HepG2 (cell line): ENCODE data around the gene KRTAP12-4. TPM values are rescaled to one million over a fixed set of nuclear protein-coding genes. Genes with fewer than 3 reads are reported as not detected.

Source experiments
- ATAC-seq: fragments of 200-7000 bp; cut with Tn5 transposase; 3 replicates; pipeline ENCODE4 v1.9.1; 2020; ENCODE audit warnings: mild to moderate bottlenecking, moderate library complexity
- BruUV-seq: library from RNA; stranded (reverse); fragments of 400-500 nt; replicated peaks from 2 replicates; lab custom pipeline; 2021; lab: Mats Ljungman, UMichigan
- CTCF ChIA-PET: fragments of 300-600 bp; formaldehyde crosslinking; extraction: SDS; loops from one replicate; lab custom pipeline; 2021; ENCODE audit warnings: low total read pairs, inconsistent platforms, low intra/inter-chr PET ratio; lab: Yijun Ruan, JAX
- POLR2A ChIA-PET: fragments of 350-600 bp; sonication (Branson Sonifier 250); formaldehyde crosslinking; loops from one replicate; lab custom pipeline; 2020; ENCODE audit warnings: antibody characterized with exemption, inconsistent platforms; lab: Yijun Ruan, JAX
- DNase-seq: peaks from one replicate; pipeline ENCODE4 v3.0.0-alpha.2; 2015; ENCODE audit warnings: low spot score
- FAIRE-seq: peaks from 3 replicates; lab custom pipeline; 2011; peaks lifted over from hg19 to GRCh38; lab: Jason Lieb, UNC
- H2AFZ ChIP-seq: one replicate; pipeline ENCODE4 v1.6.1; 2011; ENCODE audit warnings: low read length, inconsistent platforms
- H3K27ac ChIP-seq: fragments of 300-600 bp; 3 replicates; pipeline ENCODE4 v1.8.0; 2011; ENCODE audit warnings: mixed run types, mild to moderate bottlenecking, mixed read lengths, low read length, inconsistent platforms; ENCODE audit not compliant: insufficient read depth; ENCODE audit errors: extremely low read length
- H3K27me3 ChIP-seq, 2 experiments: fragments of 200-600 bp in 1 of 2; 2 replicates in 1 of 2; 3 replicates in 1 of 2; pipeline versions ENCODE4 v1.6.0 to v1.8.0; 2011; ENCODE audit warnings: low read length in 2 of 2, mild to moderate bottlenecking in 2 of 2, moderate library complexity in 2 of 2, inconsistent platforms in 1 of 2; ENCODE audit not compliant: insufficient read depth in 2 of 2, control insufficient read depth in 1 of 2
- H3K36me3 ChIP-seq, 2 experiments: fragments of 200-600 bp in 1 of 2; replicated peaks in 1 of 2; 2 replicates in 1 of 2; 3 replicates in 1 of 2; pipeline versions ENCODE4 v1.5.1 to v1.8.0; 2011; ENCODE audit warnings: low read length in 2 of 2, inconsistent platforms in 1 of 2; ENCODE audit not compliant: insufficient read depth in 2 of 2, control insufficient read depth in 1 of 2
- H3K4me1 ChIP-seq: 2 replicates; pipeline ENCODE4 v1.5.1; 2012; ENCODE audit warnings: low read length, inconsistent platforms; ENCODE audit not compliant: insufficient read depth
- H3K4me2 ChIP-seq: 2 replicates; pipeline ENCODE4 v1.6.0; 2011; ENCODE audit warnings: low read depth, low read length, inconsistent platforms
- H3K4me3 ChIP-seq, 3 experiments: fragments of 200-600 bp in 1 of 3; sonication (generic), shearing (Covaris generic) in 1 of 3; replicated peaks in 1 of 3; 2 replicates each; pipeline ENCODE4 v1.5.1; 2011 to 2016; ENCODE audit warnings: low read length in 3 of 3, inconsistent platforms in 2 of 3, low read depth in 2 of 3, mild to moderate bottlenecking in 2 of 3, control low read depth in 1 of 3, mixed read lengths in 1 of 3; ENCODE audit not compliant: insufficient read depth in 1 of 3
- H3K79me2 ChIP-seq: one replicate; pipeline ENCODE4 v1.6.1; 2011; ENCODE audit warnings: low read length, inconsistent platforms; ENCODE audit not compliant: insufficient read depth
- H3K9ac ChIP-seq: 2 replicates; pipeline ENCODE4 v1.6.0; 2011; ENCODE audit warnings: mild to moderate bottlenecking, low read depth, low read length, inconsistent platforms; ENCODE audit not compliant: insufficient read depth
- H3K9me3 ChIP-seq: 2 replicates; pipeline ENCODE4 v1.5.1; 2012; ENCODE audit warnings: mild to moderate bottlenecking, low read length
- H4K20me1 ChIP-seq: 2 replicates; pipeline ENCODE4 v1.6.0; 2011; ENCODE audit warnings: inconsistent platforms, mild to moderate bottlenecking, low read length, moderate library complexity; ENCODE audit not compliant: insufficient read depth
- FOXA3 ChIP-seq: IDR thresholded peaks from 2 replicates; pipeline ENCODE4 v1.6.1; 2016; ENCODE audit warnings: missing genetic modification reagents, missing compliant biosample characterization
- HMG20B ChIP-seq: conservative IDR thresholded peaks from 2 replicates; pipeline ENCODE4 v1.6.1; 2016; ENCODE audit warnings: missing genetic modification reagents, missing compliant biosample characterization
- KLF6 ChIP-seq: IDR thresholded peaks from 2 replicates; pipeline ENCODE4 v1.8.0; 2016; ENCODE audit warnings: missing biosample characterization, missing genetic modification reagents
- NPAS2 ChIP-seq: sonication (generic); formaldehyde crosslinking; IDR thresholded peaks from 2 replicates; pipeline ENCODE4 v1.8.0; 2022; ENCODE audit warnings: mild to moderate bottlenecking, missing genetic modification reagents, borderline replicate concordance
- RAD51 ChIP-seq: fragments of 450-650 bp; IDR thresholded peaks from 2 replicates; pipeline ENCODE4 v1.6.1; 2016; ENCODE audit warnings: borderline replicate concordance
- RFX1 ChIP-seq: fragments of 450-650 bp; IDR thresholded peaks from 2 replicates; pipeline ENCODE4 v1.6.1; 2017
- ZFP36 ChIP-seq: fragments of 150-350 bp; IDR thresholded peaks from 2 replicates; pipeline ENCODE4 v1.6.1; 2018; ENCODE audit warnings: borderline replicate concordance, low read length, low read depth; ENCODE audit not compliant: partially characterized antibody
- ZFP36L1 ChIP-seq: sonication (generic); formaldehyde crosslinking; IDR thresholded peaks from 2 replicates; pipeline ENCODE4 v1.8.0; 2022; ENCODE audit warnings: mild to moderate bottlenecking, missing genetic modification reagents, moderate library complexity
- ZNF713 ChIP-seq: sonication (generic); formaldehyde crosslinking; IDR thresholded peaks from 2 replicates; pipeline ENCODE4 v1.4.0; 2020; ENCODE audit warnings: mild to moderate bottlenecking, missing genetic modification reagents
- ZNF761 ChIP-seq: sonication (generic); formaldehyde crosslinking; conservative IDR thresholded peaks from 2 replicates; pipeline ENCODE4 v1.4.0; 2020; ENCODE audit warnings: mild to moderate bottlenecking, missing genetic modification reagents
- WGBS: methylation state at CpG from one replicate; pipeline ENCODE4 v1.1.6; 2017; ENCODE audit warnings: low lambda C conversion rate; 5-methylcytosine and 5-hydroxymethylcytosine counted together
- in situ Hi-C: cut with HindIII; loops from 2 replicates; pipeline ENCODE4 v1.10.0; 2017; ENCODE audit warnings: low pct_unique_long_range_greater_than_20kb; ENCODE audit not compliant: extremely low pct_ligation_motif_present
- intact Hi-C: fragments of 100-400 bp; cut with micrococcal nuclease; formaldehyde crosslinking; loops from one replicate; pipeline ENCODE4 v1.10.0; 2022; ENCODE audit not compliant: unreplicated experiment
- polyA plus RNA-seq, 8 experiments: library from polyadenylated mRNA; depleted of rRNA in 3 of 8; stranded (reverse) in 7 of 8; unstranded in 1 of 8; fragments of >200 nt; fragmentation: Illumina TruSeq in 4 of 8; extraction: Trizol in 4 of 8; gene quantifications; 2 replicates each; pipeline versions ENCODE4 v1.2.1 to v1.2.3, GENCODE V29; 2011 to 2016; ENCODE audit warnings: low read depth in 4 of 8, missing spikeins in 1 of 8, mixed read lengths in 1 of 8; ENCODE audit not compliant: insufficient read depth in 1 of 8
- total RNA-seq, 5 experiments: library from RNA; depleted of rRNA; stranded (reverse); fragments of >200 nt; fragmentation: Illumina TruSeq; extraction: Trizol; gene quantifications; 2 replicates each; pipeline ENCODE4 v1.2.3, GENCODE V29; 2016; ENCODE audit warnings: low read depth in 1 of 5
- TF ChIP-seq, protein P1 (sequence below): sonication (generic); formaldehyde crosslinking; IDR thresholded peaks from 2 replicates; pipeline ENCODE4 v1.5.0; 2020; ENCODE audit warnings: mild to moderate bottlenecking, missing genetic modification reagents

Gene KRTAP12-4
- total and polyA plus RNA-seq, 2 of the 13 experiments (the other 11 are each of a cell fraction or from before 2014, with no cell fraction given): not detected

DNA sequence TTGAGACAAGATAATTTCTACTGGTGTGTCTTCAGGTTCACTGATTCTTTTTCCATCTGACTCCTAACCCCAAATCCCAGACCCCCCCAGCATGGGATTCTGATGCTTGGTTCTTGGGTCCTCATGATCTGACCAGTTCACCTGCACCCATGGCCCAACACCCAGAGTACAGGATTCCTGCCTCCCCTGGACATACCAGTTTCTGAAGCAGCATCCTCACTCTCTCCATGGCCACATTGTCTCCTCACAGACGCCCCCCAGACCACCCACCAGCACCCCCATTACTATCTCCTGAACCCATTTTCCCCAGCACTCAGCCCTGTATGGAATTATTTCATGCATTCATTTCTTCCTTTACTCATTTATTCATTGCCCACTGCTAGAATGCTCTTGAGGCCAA lies 2.4 kb upstream of the KRTAP12-4 start:
- no peaks in the 10 kb centered on the region for H4K20me1 ChIP-seq
- no peak overlapping the region for H3K9ac ChIP-seq
- H3K4me2 ChIP-seq: no peak overlapping the region
- DNase-seq (no peak), FAIRE-seq (no peak), ATAC-seq (no peak)
- H3K79me2 ChIP-seq: no peaks in the 10 kb centered on the region
- no peaks in the 10 kb centered on the region for H3K36me3 ChIP-seq
- H3K4me3 ChIP-seq: no peak overlapping the region
- in situ Hi-C loops: no loop called here
- BruUV-seq: no TSS peak
- H3K4me1 ChIP-seq: peaks cover 9% of the 10 kb centered on the region; the same call in 1 of the 2 replicates
- ChIA-PET CTCF (no interaction called here), POLR2A (no interaction called here)
- WGBS: 0% methylated on average over 1 of the region's 1 CpG
- H3K9me3 ChIP-seq: peaks cover 4% of the 10 kb centered on the region; the same call in 1 of the 2 replicates
- intact Hi-C loops: no loop called here
- no peak overlapping the region for H3K27ac ChIP-seq
- peaks cover 3 to 13% of the 10 kb centered on the region in 2 experiments; a peak in 2 of 5 replicates for H3K27me3 ChIP-seq
- H2AFZ ChIP-seq: no peak overlapping the region
- no peak for TF ChIP-seq FOXA3

DNA sequence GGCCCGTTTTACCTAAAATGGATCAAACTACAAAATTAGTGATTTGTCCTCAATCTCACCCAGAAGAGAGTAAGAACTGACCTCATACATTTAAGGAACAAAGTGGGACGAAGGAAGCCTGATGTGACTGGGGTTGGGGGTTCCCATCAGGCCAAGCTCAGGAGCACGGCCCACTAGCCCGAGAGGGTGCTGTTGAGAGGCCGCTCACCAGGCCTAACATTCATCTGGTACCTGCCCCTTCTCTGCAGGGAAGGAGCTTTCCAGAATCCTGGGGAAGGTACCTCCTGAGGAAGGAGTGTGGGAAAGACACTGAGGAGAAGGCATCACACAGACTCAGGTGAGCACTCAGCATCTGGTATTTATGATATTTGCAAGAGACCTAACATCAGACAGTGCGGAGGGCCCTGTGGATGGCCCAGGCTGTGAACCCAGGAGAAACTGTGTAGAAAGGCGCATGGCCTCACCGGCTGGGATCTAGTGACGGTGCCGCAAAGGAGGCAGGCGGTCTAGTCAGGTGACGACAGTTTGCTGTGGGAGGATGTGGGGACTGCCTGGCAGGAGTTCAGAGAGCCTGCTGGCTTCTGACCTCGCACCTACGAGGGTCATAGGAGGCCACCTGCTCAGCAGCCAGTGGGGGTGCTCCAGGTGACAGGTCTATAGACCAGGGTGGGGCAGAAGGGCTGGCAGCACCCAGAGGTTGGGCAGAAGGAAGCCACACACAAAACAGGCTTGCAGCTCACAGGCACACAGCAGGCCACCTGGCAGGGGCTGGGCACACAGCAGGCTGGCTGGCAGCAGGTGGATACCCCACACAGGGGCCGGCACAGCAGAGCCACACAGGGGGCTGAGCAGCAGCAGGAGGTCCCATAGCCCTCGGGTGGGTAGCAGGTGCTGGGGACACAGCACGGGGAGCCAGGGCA lies 543 bp downstream of the KRTAP12-4 start:
- Histone ChIP-seq H4K20me1 (no peaks in the 10 kb centered on the region), H3K4me3 (no peak overlapping the region), H3K79me2 (no peaks in the 10 kb centered on the region), H3K36me3 (no peaks in the 10 kb centered on the region), H3K9ac (no peak overlapping the region), H3K27me3 (peaks cover 3 to 23% of the 10 kb centered on the region in 2 experiments; a peak in 3 of 5 replicates), H2AFZ (no peak overlapping the region), H3K27ac (no peak overlapping the region), H3K9me3 (peaks cover 4% of the 10 kb centered on the region; the same call in 1 of the 2 replicates), H3K4me1 (peaks cover 6% of the 10 kb centered on the region; the same call in 1 of the 2 replicates), H3K4me2 (no peak overlapping the region)
- no peak for ATAC-seq
- in situ Hi-C loops: no loop called here
- no TSS peak for BruUV-seq
- no peak for DNase-seq
- intact Hi-C loops: no loop called here
- POLR2A ChIA-PET: no interaction called here
- 52% methylated on average over 14 of the region's 17 CpGs for WGBS
- CTCF ChIA-PET: no interaction called here
- no peak for FAIRE-seq
- TF ChIP-seq ZFP36L1 (CRISPR knock-in tag) (no peak), KLF6 (CRISPR knock-in tag) (no peak), RAD51 (no peak), RFX1 (no peak), NPAS2 (CRISPR knock-in tag) (no peak), HMG20B (CRISPR knock-in tag) (no peak), ZNF713 (CRISPR knock-in tag) (no peak), ZFP36 (no peak), ZNF761 (CRISPR knock-in tag) (no peak)
- TF ChIP-seq, protein P1, sequence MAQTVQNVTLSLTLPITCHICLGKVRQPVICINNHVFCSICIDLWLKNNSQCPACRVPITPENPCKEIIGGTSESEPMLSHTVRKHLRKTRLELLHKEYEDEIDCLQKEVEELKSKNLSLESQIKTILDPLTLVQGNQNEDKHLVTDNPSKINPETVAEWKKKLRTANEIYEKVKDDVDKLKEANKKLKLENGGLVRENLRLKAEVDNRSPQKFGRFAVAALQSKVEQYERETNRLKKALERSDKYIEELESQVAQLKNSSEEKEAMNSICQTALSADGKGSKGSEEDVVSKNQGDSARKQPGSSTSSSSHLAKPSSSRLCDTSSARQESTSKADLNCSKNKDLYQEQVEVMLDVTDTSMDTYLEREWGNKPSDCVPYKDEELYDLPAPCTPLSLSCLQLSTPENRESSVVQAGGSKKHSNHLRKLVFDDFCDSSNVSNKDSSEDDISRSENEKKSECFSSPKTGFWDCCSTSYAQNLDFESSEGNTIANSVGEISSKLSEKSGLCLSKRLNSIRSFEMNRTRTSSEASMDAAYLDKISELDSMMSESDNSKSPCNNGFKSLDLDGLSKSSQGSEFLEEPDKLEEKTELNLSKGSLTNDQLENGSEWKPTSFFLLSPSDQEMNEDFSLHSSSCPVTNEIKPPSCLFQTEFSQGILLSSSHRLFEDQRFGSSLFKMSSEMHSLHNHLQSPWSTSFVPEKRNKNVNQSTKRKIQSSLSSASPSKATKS (CRISPR knock-in tag): no peak
